ENCODE data around the gene LGALS13.
"Not testable (repeated sequence)": the region's sequence is repeated elsewhere in the genome, so short reads cannot be mapped to it uniquely, and the experiment has no call there.

The LGALS13 gene

DNA sequence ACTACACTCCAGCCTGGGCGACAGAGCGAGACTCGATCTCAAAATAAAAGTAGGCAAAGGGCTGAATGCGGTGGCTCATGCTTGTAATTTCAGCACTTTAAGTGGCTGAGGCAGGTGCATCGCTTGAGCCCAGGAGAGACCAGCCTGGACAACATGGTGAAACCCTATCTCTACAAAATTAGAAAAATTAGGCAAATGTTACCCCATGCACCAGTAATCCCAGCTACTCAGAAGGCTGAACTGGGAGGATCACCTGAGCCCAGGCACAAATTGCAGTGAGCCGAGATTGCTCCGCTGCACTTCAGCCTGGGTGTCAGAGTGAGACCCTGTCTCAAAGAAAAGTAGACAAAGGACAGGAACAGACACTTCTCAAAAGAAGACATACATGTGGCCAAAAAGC is 9.9 kb upstream of the LGALS13 start:
- no peak for TF ChIP-seq ZNF274 (IDR thresholded peaks at IDR 0.05; ENCODE audit: low read depth, low read length)
- H3K4me3 ChIP-seq (ENCODE audit: low read length), result no peak overlapping the region

GRCh38 chr19:39595950-39596349 is 6.4 kb upstream of the LGALS13 start:
- no peak for TF ChIP-seq ZNF274 (IDR thresholded peaks at IDR 0.05; ENCODE audit: low read depth, low read length)
- no peak overlapping the region for H3K4me3 ChIP-seq (ENCODE audit: low read length)

DNA sequence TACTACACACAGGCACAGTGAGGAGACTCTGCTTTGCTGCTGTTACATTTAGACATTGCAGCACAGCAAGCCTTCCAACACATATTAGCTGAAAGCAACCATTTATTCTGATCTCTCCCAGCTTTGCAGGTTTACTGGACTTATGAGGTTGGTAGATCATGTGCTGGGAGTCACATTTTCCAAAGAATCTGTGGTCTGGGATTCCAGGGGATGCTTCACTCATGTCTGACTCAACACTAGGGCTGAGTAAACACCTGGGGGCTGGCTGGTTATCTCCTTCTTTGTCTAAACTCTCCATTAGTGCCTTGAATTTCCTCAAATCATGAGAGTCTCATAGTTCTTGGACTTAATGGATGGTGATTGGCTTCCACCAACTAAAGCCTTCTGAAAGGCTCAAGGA is 5.4 kb upstream of the LGALS13 start:
- H3K4me3 ChIP-seq (ENCODE audit: low read length), result no peak overlapping the region
- TF ChIP-seq ZNF274 (IDR thresholded peaks at IDR 0.05; ENCODE audit: low read depth, low read length), result no peak

GRCh38 chr19:39599116-39599515 is 3.2 kb upstream of the LGALS13 start:
- no peak for TF ChIP-seq ZNF274 (IDR thresholded peaks at IDR 0.05; ENCODE audit: low read depth, low read length)
- H3K4me3 ChIP-seq (ENCODE audit: low read length), result no peak overlapping the region

- H3K4me3 ChIP-seq (ENCODE audit: low read length), result no peak overlapping the region
- TF ChIP-seq ZNF274 (IDR thresholded peaks at IDR 0.05; ENCODE audit: low read depth, low read length), result no peak
Observed at GRCh38 chr19:39603825-39604224, 1.5 kb downstream of the LGALS13 start.

DNA sequence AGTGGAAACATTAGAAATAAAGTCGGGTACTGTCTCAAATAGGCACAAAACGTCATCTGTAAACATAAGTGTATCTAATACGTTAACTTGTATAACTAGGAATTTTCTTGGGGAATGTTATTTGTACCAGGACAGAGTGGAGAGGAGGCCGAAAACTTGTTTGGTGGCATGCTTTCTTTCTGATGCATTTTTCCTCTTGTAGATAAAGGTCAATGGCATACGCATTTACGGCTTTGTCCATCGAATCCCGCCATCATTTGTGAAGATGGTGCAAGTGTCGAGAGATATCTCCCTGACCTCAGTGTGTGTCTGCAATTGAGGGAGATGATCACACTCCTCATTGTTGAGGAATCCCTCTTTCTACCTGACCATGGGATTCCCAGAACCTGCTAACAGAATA is 4.7 kb downstream of the LGALS13 start:
- TF ChIP-seq ZNF274 (IDR thresholded peaks at IDR 0.05; ENCODE audit: low read depth, low read length), result no peak
- no peak overlapping the region for H3K4me3 ChIP-seq (ENCODE audit: low read length)

DNA sequence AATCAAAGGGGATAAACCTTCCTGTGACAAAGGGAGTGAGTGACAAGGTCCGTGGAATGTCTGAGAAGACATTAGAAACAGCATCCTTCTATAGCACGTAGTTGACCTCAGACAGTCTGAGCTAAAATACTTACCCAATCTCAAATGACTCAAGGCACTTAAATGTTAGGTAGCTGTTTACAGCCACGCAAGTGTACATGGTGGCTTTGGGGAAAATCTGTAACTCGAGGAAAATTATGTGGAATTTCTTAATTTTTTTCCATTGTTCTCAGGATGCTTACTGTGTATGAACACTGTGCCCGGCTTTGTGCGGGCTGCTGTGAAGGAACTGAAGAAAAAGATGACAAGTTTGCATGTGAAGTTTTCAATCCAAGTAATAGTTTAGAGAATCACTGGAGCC is 5.2 kb downstream of the LGALS13 start:
- TF ChIP-seq ZNF274 (IDR thresholded peaks at IDR 0.05; ENCODE audit: low read depth, low read length), result no peak

GRCh38 chr19:39613597-39613996 is 11.3 kb downstream of the LGALS13 start:
- H3K4me3 ChIP-seq (ENCODE audit: low read length), result no peak overlapping the region
- no peak for TF ChIP-seq ZNF274 (IDR thresholded peaks at IDR 0.05; ENCODE audit: low read depth, low read length)

More for the DNA sequence above, 5.2 kb downstream of the LGALS13 start:
- no peak overlapping the region for H3K4me3 ChIP-seq (ENCODE audit: low read length)

- H3K4me3 ChIP-seq (ENCODE audit: low read length), result no peak overlapping the region
- no peak for TF ChIP-seq ZNF274 (IDR thresholded peaks at IDR 0.05; ENCODE audit: low read depth, low read length)
Observed at GRCh38 chr19:39617745-39618144, 15.4 kb downstream of the LGALS13 start.

- H3K4me3 ChIP-seq (ENCODE audit: low read length), result no peak overlapping the region
- no peak for TF ChIP-seq ZNF274 (IDR thresholded peaks at IDR 0.05; ENCODE audit: low read depth, low read length)
Observed at GRCh38 chr19:39623946-39624345, 21.6 kb downstream of the LGALS13 start.

GRCh38 chr19:39627631-39628030 is 25.3 kb downstream of the LGALS13 start:
- not testable (repeated sequence) for H3K4me3 ChIP-seq (ENCODE audit: low read length)

DNA sequence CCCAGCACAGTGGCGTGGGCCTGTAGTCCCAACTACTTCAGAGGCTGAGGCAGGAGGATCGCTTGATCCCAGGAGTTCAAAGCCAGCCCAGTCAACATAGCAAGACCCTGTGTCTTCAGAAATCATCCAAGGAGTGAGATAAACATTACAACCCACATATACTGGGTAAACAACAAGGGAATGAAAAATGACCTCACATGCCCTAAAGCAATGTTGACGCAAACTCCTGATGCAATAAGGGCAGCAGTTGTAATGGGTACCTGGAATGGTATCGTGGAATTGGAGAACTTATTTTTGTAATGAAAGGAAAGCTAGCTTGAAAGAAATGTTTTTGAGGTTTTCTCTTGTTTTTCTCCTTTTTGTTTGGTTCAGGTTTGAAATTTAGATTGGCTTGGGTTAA is 28.9 kb downstream of the LGALS13 start:
- no peak for TF ChIP-seq ZNF274 (IDR thresholded peaks at IDR 0.05; ENCODE audit: low read depth, low read length)
- H3K4me3 ChIP-seq (ENCODE audit: low read length), result no peak overlapping the region

GRCh38 chr19:39631626-39632025 is 29.3 kb downstream of the LGALS13 start:
- no peak overlapping the region for H3K4me3 ChIP-seq (ENCODE audit: low read length)
- TF ChIP-seq ZNF274 (IDR thresholded peaks at IDR 0.05; ENCODE audit: low read depth, low read length), result no peak

- H3K4me3 ChIP-seq (ENCODE audit: low read length), result no peak overlapping the region
- TF ChIP-seq ZNF274 (IDR thresholded peaks at IDR 0.05; ENCODE audit: low read depth, low read length), result no peak
Observed at GRCh38 chr19:39637891-39638290, 35.6 kb downstream of the LGALS13 start.

GRCh38 chr19:39641773-39642172 is 39.4 kb downstream of the LGALS13 start:
- TF ChIP-seq ZNF274 (IDR thresholded peaks at IDR 0.05; ENCODE audit: low read depth, low read length), result no peak

DNA sequence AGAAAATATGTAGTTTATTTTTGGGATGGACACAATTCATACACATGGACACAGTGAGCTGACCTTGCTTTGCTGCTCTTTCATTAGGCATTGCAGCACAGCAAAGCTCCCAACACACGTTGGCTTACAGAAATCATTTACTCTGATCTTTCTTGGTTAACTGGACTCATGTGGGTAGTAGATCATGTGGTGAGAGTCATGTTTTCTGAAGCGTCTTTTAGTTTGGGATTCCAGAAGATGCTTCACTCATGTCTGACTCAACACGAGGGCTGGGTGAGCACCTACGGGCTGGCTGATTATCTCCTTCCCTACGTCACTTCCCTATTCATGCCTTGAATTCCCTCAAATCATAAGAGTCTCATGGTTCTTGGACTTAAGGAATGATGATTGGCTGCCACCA is 41.3 kb downstream of the LGALS13 start:
- H3K4me3 ChIP-seq (ENCODE audit: low read length), result no peak overlapping the region
- no peak for TF ChIP-seq ZNF274 (IDR thresholded peaks at IDR 0.05; ENCODE audit: low read depth, low read length)

More at GRCh38 chr19:39641773-39642172, 39.4 kb downstream of the LGALS13 start:
- no peak overlapping the region for H3K4me3 ChIP-seq (ENCODE audit: low read length)

Measured in GM08714 (cell line).